Measurements from ENCODE around the gene SFPQ.

GRCh38 chr1:35186239-35186638 is 6.7 kb downstream of the SFPQ start:
- TF ChIP-seq CTCF (IDR thresholded peaks at IDR 0.05) (no peak), EZH2 (IDR thresholded peaks at IDR 0.05; ENCODE audit: borderline replicate concordance, insufficient read depth, low read depth, low read length, poor library complexity, severe bottlenecking) (no peak)
